PC-9 (cell line): ENCODE measurements around the gene RBM4.

Experiments
- CTCF ChIP-seq: fragments of 200-600 bp; sonication (generic); conservative IDR thresholded peaks from 2 replicates; pipeline ENCODE4 v1.6.1; 2017; ENCODE audit warnings: mixed run types, antibody characterized with exemption, mild to moderate bottlenecking, moderate library complexity
- EZH2 ChIP-seq: fragments of 200-600 bp; sonication (generic); IDR thresholded peaks from 2 replicates; pipeline ENCODE4 v1.8.0; 2017; ENCODE audit warnings: antibody characterized with exemption, low read depth

- TF ChIP-seq CTCF (no peak), EZH2 (no peak)
Measured at GRCh38 chr11:66686801-66687750, 48.6 kb downstream of the RBM4 start.
